IgD-negative memory B cell (primary cell): ENCODE measurements around the gene LRP1. TPM values are rescaled to one million over a fixed set of nuclear protein-coding genes. Genes with fewer than 3 reads are reported as not detected.

Experiments used
- H3K27ac Mint-ChIP-seq, 3 donors: one replicate each; pipeline ENCODE4 v1.8.0; 2020 to 2022; ENCODE audit warnings: mild to moderate bottlenecking in 3 of 3, mixed read lengths in 3 of 3, moderate library complexity in 1 of 3
- H3K27me3 Mint-ChIP-seq: one replicate; pipeline ENCODE4 v1.8.0; 2021; ENCODE audit warnings: mixed read lengths
- H3K36me3 Mint-ChIP-seq: one replicate; pipeline ENCODE4 v1.8.0; 2020; ENCODE audit warnings: mild to moderate bottlenecking, mixed read lengths
- H3K4me1 Mint-ChIP-seq, 3 donors: one replicate each; pipeline ENCODE4 v1.8.0; 2020 to 2022; ENCODE audit warnings: mixed read lengths in 3 of 3, mild to moderate bottlenecking in 1 of 3
- H3K4me3 Mint-ChIP-seq, 4 donors: one replicate each; pipeline ENCODE4 v1.8.0; 2020 to 2022; ENCODE audit warnings: mild to moderate bottlenecking in 4 of 4, mixed read lengths in 4 of 4, moderate library complexity in 3 of 4
- H3K9me3 Mint-ChIP-seq, 3 donors: one replicate each; pipeline ENCODE4 v1.8.0; 2020 to 2021; ENCODE audit warnings: mixed read lengths in 3 of 3, mild to moderate bottlenecking in 1 of 3
- polyA plus RNA-seq: library from polyadenylated mRNA; unstranded; fragments of 300-500 nt; fragmentation: Illumina TruSeq; gene quantifications from one replicate; pipeline ENCODE4 v1.2.3, GENCODE V29; 2021

Gene LRP1
- polyA plus RNA-seq, 1 donor from 2014 or later = 0.19 TPM

DNA sequence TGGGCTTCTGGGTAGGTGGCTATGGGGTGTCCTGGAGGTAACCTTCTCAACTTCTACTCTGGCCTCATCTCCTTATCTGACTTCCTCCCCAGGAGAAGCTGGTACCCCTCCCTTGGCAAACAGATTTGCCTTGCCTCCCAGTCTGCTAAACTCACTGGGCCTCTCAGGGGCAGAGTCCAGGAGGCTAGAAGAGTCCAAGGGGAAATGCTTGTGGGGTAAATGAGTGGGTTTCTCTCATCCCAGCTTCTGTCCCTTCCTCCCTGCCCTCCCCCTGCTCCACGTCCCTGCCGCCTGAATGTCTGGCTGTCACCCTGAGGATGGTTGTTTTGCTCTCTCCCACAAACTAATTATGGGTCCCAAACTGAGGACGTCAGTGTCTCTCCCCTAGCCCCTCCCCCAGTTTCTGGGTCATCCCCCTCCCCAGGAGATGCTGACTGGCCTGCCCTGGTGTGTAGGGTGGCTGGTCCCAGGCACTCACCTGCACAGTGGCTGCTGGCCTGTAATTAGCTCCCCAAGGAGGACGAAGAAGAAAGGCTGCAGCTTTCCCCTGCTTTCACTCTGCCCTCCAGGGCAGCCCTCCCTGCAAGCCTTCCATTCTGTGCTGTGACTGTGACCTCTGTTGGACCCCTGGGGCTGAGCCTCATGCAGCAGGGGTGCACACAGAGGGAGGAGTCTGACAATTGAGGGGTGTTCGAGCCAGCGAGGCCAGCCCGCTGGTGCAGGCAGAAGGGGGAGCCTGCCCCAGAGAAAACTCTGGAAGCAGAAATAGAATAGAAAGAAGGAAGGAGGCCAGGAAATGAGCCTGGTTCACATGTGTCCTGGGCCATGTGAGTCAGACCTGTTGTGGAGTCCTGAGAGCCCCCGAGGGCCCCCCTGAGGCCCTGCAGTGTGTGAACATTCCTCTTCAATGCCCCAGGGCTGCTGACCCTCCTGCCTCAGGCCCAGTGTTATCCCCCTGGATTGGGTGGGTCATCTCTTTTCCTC is 19.0 kb downstream of the LRP1 start, which contains the start of gene LRP1-AS:
LRP1-AS (minus strand) TSS at position 659 of the 984 bp plus-strand sequence.
- peaks cover 2% of the 10 kb centered on the region for H3K36me3 Mint-ChIP-seq
- H3K9me3 Mint-ChIP-seq = no peaks in the 10 kb centered on the region
- H3K27me3 Mint-ChIP-seq = no peaks in the 10 kb centered on the region
- peak within 1 kb of the TSS in 2 of 3 donors; percentile 46 to 66 for H3K27ac Mint-ChIP-seq
- no peak within 1 kb of the TSS for H3K4me3 Mint-ChIP-seq
- H3K4me1 Mint-ChIP-seq = no peaks in the 10 kb centered on the region

GRCh38 chr12:57148469-57149244 is 20.4 kb downstream of the LRP1 start:
- Mint-ChIP-seq H3K4me3 (no peak overlapping the region), H3K9me3 (no peaks in the 10 kb centered on the region), H3K27me3 (no peaks in the 10 kb centered on the region), H3K27ac (peak overlapping the region in 2 of 3 donors; percentile 27 to 46), H3K4me1 (no peaks in the 10 kb centered on the region), H3K36me3 (peaks cover 2% of the 10 kb centered on the region)

DNA sequence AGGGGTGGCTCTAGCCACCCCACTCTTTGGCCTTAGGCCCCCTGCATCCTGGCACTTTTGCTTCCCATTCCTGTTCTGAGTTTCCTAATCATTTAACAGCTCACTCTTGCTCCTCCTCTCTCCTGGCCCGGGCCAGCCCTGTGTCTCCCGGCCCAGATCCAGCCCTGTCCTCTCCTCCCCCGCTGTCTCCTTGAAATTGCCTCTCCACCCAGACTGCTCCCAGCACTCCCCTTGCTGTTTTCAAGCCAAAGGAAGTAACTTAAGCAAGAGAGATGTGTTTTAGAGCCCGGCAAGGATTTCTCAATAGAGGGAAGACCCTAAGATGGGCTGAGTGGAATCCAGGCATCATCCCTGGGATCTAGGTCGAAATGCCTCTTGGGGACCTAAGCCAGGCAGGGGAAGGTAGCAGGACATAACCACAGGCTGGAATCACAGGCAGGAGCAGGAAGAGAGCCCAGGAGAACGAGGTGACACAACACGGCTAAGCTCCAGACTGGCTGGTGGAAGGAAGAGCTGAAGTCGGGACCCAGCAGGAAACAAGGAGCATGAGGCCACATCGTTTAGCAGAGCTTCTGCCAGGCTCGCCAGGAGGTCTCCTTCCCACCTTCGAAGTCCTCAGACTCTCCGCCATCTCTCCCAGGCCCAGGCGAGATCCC is 21.1 kb downstream of the LRP1 start:
- no peaks in the 10 kb centered on the region for H3K4me1 Mint-ChIP-seq
- H3K27me3 Mint-ChIP-seq = no peaks in the 10 kb centered on the region
- H3K4me3 Mint-ChIP-seq = no peak overlapping the region
- H3K27ac Mint-ChIP-seq = no peak overlapping the region
- no peaks in the 10 kb centered on the region for H3K9me3 Mint-ChIP-seq
- H3K36me3 Mint-ChIP-seq = peaks cover 2% of the 10 kb centered on the region

GRCh38 chr12:57150400-57151000 is 22.2 kb downstream of the LRP1 start:
- Mint-ChIP-seq H3K27me3 (no peaks in the 10 kb centered on the region), H3K36me3 (peaks cover 2% of the 10 kb centered on the region), H3K9me3 (no peaks in the 10 kb centered on the region), H3K4me1 (peaks cover 0 to 5% (median 2%) of the 10 kb centered on the region in 3 donors), H3K4me3 (no peak overlapping the region), H3K27ac (no peak overlapping the region)

DNA sequence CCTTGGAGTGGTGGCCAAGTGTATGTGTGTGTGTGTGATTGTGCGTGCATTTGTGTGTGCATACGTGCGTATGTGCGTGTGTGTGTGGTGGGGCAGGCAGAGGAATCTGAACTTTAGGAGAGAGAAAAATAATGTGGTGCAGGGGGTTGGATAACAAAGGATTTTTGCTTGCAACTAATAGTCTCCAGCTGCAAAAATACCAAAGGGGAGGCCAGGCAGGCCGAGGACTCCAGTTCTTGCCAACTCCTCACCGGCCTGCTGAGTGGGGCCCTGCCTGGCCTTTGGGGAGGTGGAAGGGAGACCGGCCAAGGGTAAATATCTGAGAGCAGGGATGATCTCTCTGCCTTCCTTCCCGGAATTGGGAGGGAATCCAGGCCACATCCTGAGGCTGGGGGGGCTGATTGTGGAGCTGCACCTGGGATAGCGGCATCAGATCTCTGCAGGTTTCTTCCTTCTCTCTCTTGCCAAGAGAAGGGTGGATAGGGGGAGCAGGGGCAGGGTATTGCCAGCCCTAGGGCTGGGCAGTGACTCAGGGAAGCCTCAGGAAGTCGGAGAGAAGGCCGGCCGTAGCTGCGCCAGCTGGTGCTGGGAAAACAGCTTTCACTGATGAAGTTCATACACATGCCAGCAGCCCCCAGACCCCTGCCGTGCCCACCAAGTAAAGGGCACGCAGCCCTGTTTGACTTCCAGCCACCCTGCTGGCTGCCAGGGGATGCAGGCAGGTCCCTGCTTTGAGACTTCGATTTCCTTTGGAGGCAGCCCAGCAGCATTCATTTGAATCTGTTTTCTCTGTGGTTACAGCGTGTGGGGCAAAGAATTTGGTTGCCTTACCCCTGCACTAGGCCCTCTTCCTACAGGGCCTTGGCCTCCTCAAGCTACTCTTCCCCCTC is 23.7 kb downstream of the LRP1 start:
- Mint-ChIP-seq H3K27me3 (no peaks in the 10 kb centered on the region), H3K36me3 (peaks cover 2% of the 10 kb centered on the region), H3K27ac (no peak overlapping the region), H3K4me3 (no peak overlapping the region), H3K9me3 (no peaks in the 10 kb centered on the region), H3K4me1 (peaks cover 0 to 5% (median 2%) of the 10 kb centered on the region in 3 donors)

DNA sequence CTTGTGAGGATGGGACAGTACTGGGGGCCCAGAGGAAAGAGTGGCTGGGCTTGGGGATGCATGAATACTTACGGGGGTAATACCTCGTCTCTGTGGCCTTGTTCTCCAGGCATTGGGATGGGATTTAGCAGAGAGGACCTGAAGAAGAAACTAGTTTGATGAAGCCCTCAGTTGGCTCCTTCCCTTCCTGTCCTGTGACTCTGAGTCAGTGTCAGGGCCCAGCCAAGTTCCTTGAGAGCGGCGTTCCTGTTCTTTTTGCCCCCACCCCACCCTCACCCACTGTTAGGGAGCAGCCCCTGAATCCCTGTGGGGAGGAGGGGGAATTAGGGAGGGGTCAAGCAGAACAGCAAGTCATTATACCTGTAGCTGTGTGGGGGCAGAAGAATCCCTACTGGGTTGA is 24.4 kb downstream of the LRP1 start:
- Mint-ChIP-seq H3K4me3 (no peak overlapping the region), H3K36me3 (peaks cover 4% of the 10 kb centered on the region), H3K27me3 (peaks cover 2% of the 10 kb centered on the region), H3K4me1 (peaks cover 0 to 9% (median 4%) of the 10 kb centered on the region in 3 donors), H3K27ac (no peak overlapping the region), H3K9me3 (no peaks in the 10 kb centered on the region)

- Mint-ChIP-seq H3K4me1 (peaks cover 0 to 13% (median 8%) of the 10 kb centered on the region in 3 donors), H3K27me3 (peaks cover 6% of the 10 kb centered on the region), H3K27ac (no peak overlapping the region), H3K4me3 (no peak overlapping the region), H3K36me3 (peaks cover 7% of the 10 kb centered on the region), H3K9me3 (no peaks in the 10 kb centered on the region)
These were observed 25.2 kb downstream of the LRP1 start for GRCh38 chr12:57153415-57153997.

- H3K9me3 Mint-ChIP-seq = no peaks in the 10 kb centered on the region
- peaks cover 6% of the 10 kb centered on the region for H3K36me3 Mint-ChIP-seq
- peaks cover 6% of the 10 kb centered on the region for H3K27me3 Mint-ChIP-seq
- no peak overlapping the region for H3K27ac Mint-ChIP-seq
- H3K4me1 Mint-ChIP-seq = peaks cover 0 to 13% (median 8%) of the 10 kb centered on the region in 3 donors
- no peak overlapping the region for H3K4me3 Mint-ChIP-seq
These were observed 25.8 kb downstream of the LRP1 start for GRCh38 chr12:57154076-57154475.

DNA sequence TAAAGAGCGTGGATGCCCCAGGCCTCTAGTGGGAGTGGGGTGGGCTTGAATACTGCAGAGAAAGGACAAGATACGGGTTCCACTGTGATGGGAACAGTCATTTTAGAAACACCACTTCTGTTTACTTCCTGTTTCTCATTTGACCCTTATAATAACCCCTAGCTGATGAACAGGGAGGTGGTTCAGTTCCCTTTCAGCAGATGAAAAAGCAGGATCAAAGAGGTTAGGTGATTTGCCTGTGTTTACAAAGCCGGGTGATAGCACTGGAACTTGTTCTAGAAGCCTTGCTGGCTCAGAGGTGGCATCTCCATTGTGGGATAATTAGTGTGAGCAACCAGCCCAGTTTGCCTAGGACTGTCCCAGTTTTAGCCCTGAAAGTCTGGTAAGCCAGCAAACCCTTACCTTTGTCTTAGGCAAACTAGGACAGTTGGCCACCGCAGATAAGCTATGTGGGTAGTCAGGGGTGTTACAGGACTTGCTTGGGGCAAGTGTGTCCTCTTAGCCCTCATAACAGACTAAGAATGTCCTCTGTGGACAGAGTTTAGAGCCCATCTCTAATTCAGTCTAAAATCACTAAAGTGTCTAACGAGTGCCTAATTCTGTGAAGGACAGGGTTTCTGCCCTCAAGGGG is 26.6 kb downstream of the LRP1 start:
- Mint-ChIP-seq H3K36me3 (peaks cover 8% of the 10 kb centered on the region), H3K4me3 (no peak overlapping the region), H3K4me1 (peaks cover 0 to 14% (median 8%) of the 10 kb centered on the region in 3 donors), H3K27ac (no peak overlapping the region), H3K27me3 (peaks cover 6% of the 10 kb centered on the region), H3K9me3 (no peaks in the 10 kb centered on the region)

- Mint-ChIP-seq H3K27me3 (peaks cover 6% of the 10 kb centered on the region), H3K9me3 (no peaks in the 10 kb centered on the region), H3K4me3 (peak overlapping the region in 1 of 4 donors; percentile 30), H3K27ac (no peak overlapping the region), H3K4me1 (peaks cover 0 to 14% (median 8%) of the 10 kb centered on the region in 3 donors), H3K36me3 (peaks cover 8% of the 10 kb centered on the region)
These were observed 28.6 kb downstream of the LRP1 start for GRCh38 chr12:57156701-57157403.

DNA sequence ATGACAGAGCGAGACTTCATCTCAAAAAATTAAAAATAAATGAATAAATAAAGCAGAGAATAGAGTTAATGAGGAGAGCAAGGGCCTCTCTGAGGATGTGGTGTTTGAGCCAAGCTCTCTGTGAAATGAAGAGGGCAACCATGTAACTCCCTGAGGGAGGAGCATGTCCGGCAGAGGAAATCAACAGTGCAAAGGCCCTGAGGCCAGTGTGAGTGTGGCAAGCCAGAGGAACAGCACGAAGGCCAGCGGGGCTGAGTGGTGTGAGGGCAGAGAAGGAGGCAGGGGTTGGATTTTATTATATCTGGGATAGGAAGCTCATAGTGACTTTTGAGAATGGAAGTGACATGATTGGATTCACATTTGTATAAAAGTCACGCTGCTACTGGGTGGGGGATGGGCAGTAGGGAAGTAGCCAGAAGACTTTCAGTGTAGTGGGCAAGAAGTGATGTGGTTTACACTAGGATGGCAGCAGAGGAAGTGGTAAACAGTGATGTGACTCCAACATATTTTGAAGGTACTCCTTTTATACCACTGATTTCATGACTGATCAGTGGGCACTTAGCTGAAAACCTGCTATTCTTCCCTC is 29.4 kb downstream of the LRP1 start:
- H3K4me1 Mint-ChIP-seq = peaks cover 0 to 15% (median 8%) of the 10 kb centered on the region in 3 donors
- H3K27me3 Mint-ChIP-seq = peaks cover 8% of the 10 kb centered on the region
- no peak overlapping the region for H3K27ac Mint-ChIP-seq
- H3K9me3 Mint-ChIP-seq = no peaks in the 10 kb centered on the region
- H3K36me3 Mint-ChIP-seq = peaks cover 8% of the 10 kb centered on the region
- no peak overlapping the region for H3K4me3 Mint-ChIP-seq

DNA sequence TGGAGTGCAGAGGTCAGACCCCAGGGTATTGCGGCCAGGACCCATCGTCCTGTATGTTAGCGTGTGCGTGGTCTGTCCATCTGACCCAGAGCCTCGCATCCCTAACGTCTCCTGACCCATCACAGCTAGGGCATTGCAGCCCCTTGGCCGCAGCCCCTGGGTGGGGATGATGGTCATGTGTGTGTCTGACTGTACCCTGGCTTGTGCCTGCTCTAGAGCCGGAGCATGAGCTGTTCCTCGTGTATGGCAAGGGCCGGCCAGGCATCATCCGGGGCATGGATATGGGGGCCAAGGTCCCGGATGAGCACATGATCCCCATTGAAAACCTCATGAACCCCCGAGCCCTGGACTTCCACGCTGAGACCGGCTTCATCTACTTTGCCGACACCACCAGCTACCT is 29.9 kb downstream of the LRP1 start:
- Mint-ChIP-seq H3K36me3 (peaks cover 8% of the 10 kb centered on the region), H3K4me3 (no peak overlapping the region), H3K27me3 (peaks cover 8% of the 10 kb centered on the region), H3K4me1 (peaks cover 0 to 16% (median 8%) of the 10 kb centered on the region in 3 donors), H3K9me3 (no peaks in the 10 kb centered on the region), H3K27ac (no peak overlapping the region)
